ENCODE results near the gene METTL6. TPM values are rescaled to one million over a fixed set of nuclear protein-coding genes. Genes with fewer than 3 reads are reported as not detected.

Gene METTL6
- total RNA-seq, 2 experiments from 2014 or later, result 12.7 to 23.5 TPM

DNA sequence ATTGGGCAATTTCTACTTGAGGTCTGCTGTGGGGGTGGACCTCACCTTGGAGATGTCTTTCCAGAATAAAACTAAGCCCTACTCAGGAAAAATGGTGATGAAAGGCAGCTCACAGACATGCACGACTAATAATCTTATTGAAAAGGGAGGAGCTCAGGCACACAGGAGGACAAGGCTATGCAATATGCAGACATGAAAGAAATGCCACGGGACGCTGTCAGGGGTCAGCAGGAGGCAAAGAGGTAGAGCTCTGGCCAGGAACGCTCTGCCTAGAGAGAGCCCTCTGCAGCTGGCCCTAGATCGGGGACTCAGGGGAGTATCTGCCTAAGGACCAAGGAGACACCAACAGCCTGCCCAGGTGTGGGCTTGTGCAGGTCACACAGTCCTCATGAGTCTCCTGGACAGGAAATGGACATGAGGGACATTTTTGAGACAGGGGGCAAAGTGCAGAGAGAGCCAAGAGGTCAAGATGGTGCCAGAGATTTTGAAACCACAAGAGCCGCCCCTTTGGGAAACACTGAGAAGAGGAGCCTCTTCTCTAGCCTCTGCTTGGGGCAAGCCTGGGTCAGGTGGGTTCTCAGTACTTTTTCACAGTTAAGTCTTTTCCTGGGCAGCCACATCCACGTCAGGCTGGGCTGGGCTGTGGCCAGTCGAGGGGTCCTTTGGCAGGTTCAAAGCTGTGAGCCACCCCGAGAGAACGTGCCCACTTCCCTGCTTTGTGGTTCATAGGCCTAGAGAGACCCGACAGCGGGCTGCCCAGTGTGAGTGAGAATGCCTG is 23.3 kb upstream of the METTL6 start:
- Histone ChIP-seq H3K9me3 (ENCODE audit: low read length) (no peaks in the 10 kb centered on the region), H3K4me2 (ENCODE audit: low read length) (no peak overlapping the region), H2AFZ (ENCODE audit: low read length) (no peak overlapping the region), H3K79me2 (ENCODE audit: insufficient read depth, low read depth, low read length) (no peaks in the 10 kb centered on the region), H3K9me2 (ENCODE audit: insufficient read depth, low read length) (no peaks in the 10 kb centered on the region), H4K20me1 (ENCODE audit: insufficient read depth, low read length) (no peaks in the 10 kb centered on the region), H3K4me3 (ENCODE audit: low read depth, low read length, poor library complexity, severe bottlenecking) (no peak overlapping the region), H3K36me3 (ENCODE audit: insufficient read depth, low read length) (no peaks in the 10 kb centered on the region), H3K27ac (ENCODE audit: low read depth, low read length, poor library complexity, severe bottlenecking) (no peak overlapping the region), H3K4me1 (ENCODE audit: insufficient read depth, low read length, poor library complexity, severe bottlenecking) (no peaks in the 10 kb centered on the region)
- POLR2A ChIA-PET, result no interaction called here
- no peak for DNase-seq (ENCODE audit: low spot score)
- intact Hi-C loops (cut with micrococcal nuclease; ENCODE audit: unreplicated experiment), result no loop called here
- TF ChIP-seq EZH2phosphoT487 (IDR thresholded peaks at IDR 0.05; ENCODE audit: borderline replicate concordance, low read depth, low read length), result no peak
- TF ChIP-seq, protein P1, sequence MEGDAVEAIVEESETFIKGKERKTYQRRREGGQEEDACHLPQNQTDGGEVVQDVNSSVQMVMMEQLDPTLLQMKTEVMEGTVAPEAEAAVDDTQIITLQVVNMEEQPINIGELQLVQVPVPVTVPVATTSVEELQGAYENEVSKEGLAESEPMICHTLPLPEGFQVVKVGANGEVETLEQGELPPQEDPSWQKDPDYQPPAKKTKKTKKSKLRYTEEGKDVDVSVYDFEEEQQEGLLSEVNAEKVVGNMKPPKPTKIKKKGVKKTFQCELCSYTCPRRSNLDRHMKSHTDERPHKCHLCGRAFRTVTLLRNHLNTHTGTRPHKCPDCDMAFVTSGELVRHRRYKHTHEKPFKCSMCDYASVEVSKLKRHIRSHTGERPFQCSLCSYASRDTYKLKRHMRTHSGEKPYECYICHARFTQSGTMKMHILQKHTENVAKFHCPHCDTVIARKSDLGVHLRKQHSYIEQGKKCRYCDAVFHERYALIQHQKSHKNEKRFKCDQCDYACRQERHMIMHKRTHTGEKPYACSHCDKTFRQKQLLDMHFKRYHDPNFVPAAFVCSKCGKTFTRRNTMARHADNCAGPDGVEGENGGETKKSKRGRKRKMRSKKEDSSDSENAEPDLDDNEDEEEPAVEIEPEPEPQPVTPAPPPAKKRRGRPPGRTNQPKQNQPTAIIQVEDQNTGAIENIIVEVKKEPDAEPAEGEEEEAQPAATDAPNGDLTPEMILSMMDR (conservative IDR thresholded peaks at IDR 0.05; ENCODE audit: low read length), result no peak
- CTCF ChIA-PET (ENCODE audit: unreplicated experiment), result no interaction called here
- no TSS peak for BruUV-seq (replicated peaks)

DNA sequence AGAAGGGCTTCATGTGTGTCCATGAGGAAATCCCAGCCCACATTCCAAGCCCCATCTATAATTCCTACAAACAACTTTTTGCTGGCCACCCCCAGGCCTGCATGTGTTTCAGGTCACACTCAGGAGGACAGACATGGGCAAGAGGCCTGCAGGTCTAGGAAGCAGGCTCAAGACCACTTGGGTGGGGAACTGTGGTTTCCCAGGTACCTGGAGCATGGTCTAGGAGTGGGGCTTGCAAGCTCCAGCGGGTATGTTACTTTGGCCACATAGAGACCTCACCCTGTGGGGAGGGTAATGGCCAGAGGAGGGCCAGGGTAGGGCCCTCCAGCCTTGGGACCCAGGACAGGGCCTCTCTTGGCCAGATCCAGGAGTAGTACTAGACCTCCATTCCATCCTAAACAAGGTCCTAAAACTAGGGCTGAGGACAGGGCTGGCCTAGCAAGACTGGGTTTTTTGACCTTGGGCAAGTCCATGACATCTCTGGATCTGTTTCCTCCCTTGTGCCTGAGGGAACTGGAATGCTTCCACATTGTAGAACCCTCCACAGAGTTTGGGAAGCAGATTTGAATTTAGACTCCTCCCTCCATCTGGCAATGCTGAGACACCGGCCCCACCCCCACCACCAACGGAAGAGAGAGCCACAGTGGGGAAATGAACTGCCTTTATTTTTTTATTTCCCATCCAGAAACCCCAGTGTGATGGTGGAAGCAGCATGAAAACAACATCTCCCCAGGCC is 22.3 kb upstream of the METTL6 start:
- intact Hi-C loops (cut with micrococcal nuclease; ENCODE audit: unreplicated experiment), result no loop called here
- no TSS peak for BruUV-seq (replicated peaks)
- TF ChIP-seq, protein P1 (conservative IDR thresholded peaks at IDR 0.05; ENCODE audit: low read length), result no peak
- no peak for TF ChIP-seq EZH2phosphoT487 (IDR thresholded peaks at IDR 0.05; ENCODE audit: borderline replicate concordance, low read depth, low read length)
- no peaks in the 10 kb centered on the region for H3K36me3 ChIP-seq (ENCODE audit: insufficient read depth, low read length)
- H3K4me2 ChIP-seq (ENCODE audit: low read length), result no peak overlapping the region
- H3K9me3 ChIP-seq (ENCODE audit: low read length), result no peaks in the 10 kb centered on the region
- no peaks in the 10 kb centered on the region for H3K4me1 ChIP-seq (ENCODE audit: insufficient read depth, low read length, poor library complexity, severe bottlenecking)
- ChIA-PET CTCF (ENCODE audit: unreplicated experiment) (no interaction called here), POLR2A (interaction anchor here (0.6 to 0.8 kb wide), 2 partner anchors 23 to 445 kb away, joined by 3 to 10 read pairs; no protein-coding TSS in a partner anchor)
- no peaks in the 10 kb centered on the region for H4K20me1 ChIP-seq (ENCODE audit: insufficient read depth, low read length)
- no peak for DNase-seq (ENCODE audit: low spot score)
- H3K27ac ChIP-seq (ENCODE audit: low read depth, low read length, poor library complexity, severe bottlenecking), result no peak overlapping the region
- H3K4me3 ChIP-seq (ENCODE audit: low read depth, low read length, poor library complexity, severe bottlenecking), result no peak overlapping the region
- no peaks in the 10 kb centered on the region for H3K9me2 ChIP-seq (ENCODE audit: insufficient read depth, low read length)
- no peak overlapping the region for H2AFZ ChIP-seq (ENCODE audit: low read length)
- no peaks in the 10 kb centered on the region for H3K79me2 ChIP-seq (ENCODE audit: insufficient read depth, low read depth, low read length)
